H1 (cell line): ENCODE data around the gene MATK. TPM values are rescaled to one million over a fixed set of nuclear protein-coding genes. Genes with fewer than 3 reads are reported as not detected.

Source experiments
- CTCF ChIA-PET: fragments of 300-600 bp; sonication (Branson Sonifier 250); formaldehyde crosslinking; loops from one replicate; lab custom pipeline; 2021; ENCODE audit not compliant: partially characterized antibody; lab: Charles Lee
- POLR2A ChIA-PET: fragments of 300-600 bp; sonication (Branson Sonifier 250); formaldehyde crosslinking; loops from one replicate; lab custom pipeline; 2021; ENCODE audit warnings: inconsistent platforms; ENCODE audit not compliant: partially characterized antibody; lab: Charles Lee
- DNase-seq, 2 experiments: peaks; one replicate each; pipeline versions ENCODE4 v3.0.0 to v3.0.0-alpha.2; 2010 to 2022; ENCODE audit warnings: low spot score in 2 of 2, low read depth in 1 of 2, mixed read lengths in 1 of 2
- FAIRE-seq: peaks from 2 replicates; lab custom pipeline; 2011; peaks lifted over from hg19 to GRCh38; lab: Jason Lieb, UNC
- H2AFZ ChIP-seq: 2 replicates; pipeline ENCODE4 v1.8.1; 2012; ENCODE audit warnings: low read length, inconsistent platforms
- H2AK5ac ChIP-seq: 2 replicates; pipeline ENCODE4 v1.6.1; 2013; ENCODE audit warnings: low read depth, low read length
- H2BK120ac ChIP-seq: replicated peaks from 2 replicates; pipeline ENCODE3; 2013; ENCODE audit warnings: low read depth, low read length, inconsistent platforms
- H2BK12ac ChIP-seq: 2 replicates; pipeline ENCODE4 v1.6.1; 2013; ENCODE audit warnings: low read depth, low read length
- H2BK15ac ChIP-seq: 2 replicates; pipeline ENCODE4 v1.6.1; 2013; ENCODE audit warnings: low read length
- H2BK20ac ChIP-seq: 2 replicates; pipeline ENCODE4 v1.6.1; 2013; ENCODE audit warnings: low read length
- H2BK5ac ChIP-seq: 2 replicates; pipeline ENCODE4 v1.6.1; 2013; ENCODE audit warnings: low read depth, low read length
- H3K14ac ChIP-seq: 2 replicates; pipeline ENCODE4 v1.6.1; 2013; ENCODE audit warnings: inconsistent platforms; ENCODE audit not compliant: insufficient read length
- H3K18ac ChIP-seq: 2 replicates; pipeline ENCODE4 v1.6.1; 2013; ENCODE audit warnings: low read length; ENCODE audit errors: extremely low read depth
- H3K23ac ChIP-seq: 2 replicates; pipeline ENCODE4 v1.6.1; 2013; ENCODE audit warnings: inconsistent platforms; ENCODE audit not compliant: insufficient read length
- H3K23me2 ChIP-seq: 2 replicates; pipeline ENCODE4 v1.6.1; 2013; ENCODE audit warnings: low read depth, low read length
- H3K27ac ChIP-seq: 2 replicates; pipeline ENCODE4 v1.6.1; 2011; ENCODE audit warnings: low read depth, low read length, inconsistent platforms
- H3K27me3 ChIP-seq, 4 experiments: replicated peaks in 1 of 4; 1 replicate in 1 of 4; 2 replicates in 3 of 4; pipeline versions ENCODE4 v1.6.1 to v1.8.1; 2011 to 2013; ENCODE audit warnings: low read length in 3 of 4, mild to moderate bottlenecking in 3 of 4, inconsistent platforms in 2 of 4, mixed read lengths in 2 of 4, moderate library complexity in 1 of 4; ENCODE audit not compliant: control insufficient read depth in 3 of 4, insufficient read depth in 3 of 4; ENCODE audit errors: extremely low read depth in 1 of 4
- H3K36me3 ChIP-seq, 4 experiments: 2 replicates each; pipeline versions ENCODE4 v1.6.1 to v1.8.1; 2011 to 2013; ENCODE audit warnings: mild to moderate bottlenecking in 4 of 4, low read length in 3 of 4, moderate library complexity in 2 of 4, control low read depth in 1 of 4, inconsistent platforms in 1 of 4; ENCODE audit not compliant: insufficient read depth in 4 of 4, control insufficient read depth in 2 of 4
- H3K4ac ChIP-seq: replicated peaks from 2 replicates; pipeline ENCODE3; 2013; ENCODE audit warnings: low read length, low read depth, mixed read lengths, inconsistent platforms; ENCODE audit not compliant: insufficient read length
- H3K4me1 ChIP-seq, 4 experiments: replicated peaks in 1 of 4; 1 replicate in 1 of 4; 2 replicates in 3 of 4; pipeline versions ENCODE4 v1.6.1 to v1.8.1; 2011 to 2013; ENCODE audit warnings: low read length in 3 of 4, inconsistent platforms in 2 of 4, mixed read lengths in 1 of 4; ENCODE audit not compliant: insufficient read depth in 4 of 4, control insufficient read depth in 3 of 4
- H3K4me2 ChIP-seq, 2 experiments: 2 replicates each; pipeline versions ENCODE4 v1.6.1 to v1.8.1; 2011 to 2013; ENCODE audit warnings: low read depth in 2 of 2, low read length in 2 of 2, control low read depth in 1 of 2, inconsistent platforms in 1 of 2, mild to moderate bottlenecking in 1 of 2; ENCODE audit not compliant: insufficient read depth in 1 of 2
- H3K4me3 ChIP-seq, 4 experiments: fragments of 200-600, 300-600 bp in 1 of 4; sonication (generic), shearing (Covaris generic), sonication (Bioruptor Twin) in 1 of 4; 2 replicates each; pipeline versions ENCODE4 v1.5.1 to v1.8.1; 2011 to 2016; ENCODE audit warnings: low read length in 4 of 4, low read depth in 3 of 4, control low read depth in 2 of 4, inconsistent platforms in 2 of 4, mild to moderate bottlenecking in 2 of 4, mixed read lengths in 1 of 4, moderate library complexity in 1 of 4; ENCODE audit not compliant: insufficient read depth in 2 of 4; ENCODE audit errors: extremely low read depth in 1 of 4
- H3K56ac ChIP-seq: replicated peaks from 2 replicates; pipeline ENCODE3; 2013; ENCODE audit warnings: low read depth, mild to moderate bottlenecking, mixed read lengths, low read length, inconsistent platforms; ENCODE audit not compliant: insufficient read length
- H3K79me1 ChIP-seq: 2 replicates; pipeline ENCODE4 v1.6.1; 2013; ENCODE audit warnings: low read depth, low read length, control low read depth
- H3K79me2 ChIP-seq, 2 experiments: 2 replicates each; pipeline versions ENCODE4 v1.6.1 to v1.8.1; 2012 to 2013; ENCODE audit warnings: low read length in 2 of 2, mild to moderate bottlenecking in 2 of 2, inconsistent platforms in 1 of 2; ENCODE audit not compliant: insufficient read depth in 2 of 2, control insufficient read depth in 1 of 2
- H3K9ac ChIP-seq, 4 experiments: replicated peaks in 1 of 4; 1 replicate in 1 of 4; 2 replicates in 3 of 4; pipeline versions ENCODE4 v1.6.1 to v1.8.1; 2011 to 2013; ENCODE audit warnings: low read depth in 3 of 4, low read length in 3 of 4, control low read depth in 2 of 4, mild to moderate bottlenecking in 2 of 4, moderate library complexity in 2 of 4, inconsistent platforms in 1 of 4; ENCODE audit errors: extremely low read depth in 1 of 4
- H3K9me3 ChIP-seq, 2 experiments: 2 replicates each; pipeline versions ENCODE4 v1.6.1 to v1.8.1; 2012 to 2013; ENCODE audit warnings: mild to moderate bottlenecking in 2 of 2, moderate library complexity in 2 of 2, control low read depth in 1 of 2, inconsistent platforms in 1 of 2, low read depth in 1 of 2, low read length in 1 of 2, mixed read lengths in 1 of 2; ENCODE audit not compliant: insufficient read depth in 2 of 2
- H4K20me1 ChIP-seq, 2 experiments: replicated peaks in 1 of 2; 2 replicates each; pipeline versions ENCODE3 to v1.8.1; 2011 to 2013; ENCODE audit warnings: inconsistent platforms in 2 of 2, low read length in 2 of 2, mild to moderate bottlenecking in 1 of 2; ENCODE audit not compliant: insufficient read depth in 2 of 2, control insufficient read depth in 1 of 2
- H4K5ac ChIP-seq: 2 replicates; pipeline ENCODE4 v1.6.1; 2013; ENCODE audit warnings: low read length, low read depth, mixed read lengths, inconsistent platforms; ENCODE audit not compliant: insufficient read length
- H4K8ac ChIP-seq: 2 replicates; pipeline ENCODE4 v1.8.0; 2013; ENCODE audit warnings: mild to moderate bottlenecking, moderate library complexity, low read length, inconsistent platforms; ENCODE audit not compliant: insufficient read depth; ENCODE audit errors: extremely low read depth
- H4K91ac ChIP-seq: replicated peaks from 2 replicates; pipeline ENCODE3; 2013; ENCODE audit warnings: low read length, mixed read lengths, inconsistent platforms; ENCODE audit not compliant: insufficient read length
- CHD1 ChIP-seq: IDR thresholded peaks from 2 replicates; pipeline ENCODE4 v1.6.1; 2012; ENCODE audit warnings: low read depth, low read length, improper control_type of control experiment
- GABPA ChIP-seq: IDR thresholded peaks from 2 replicates; pipeline ENCODE4 v1.6.1; 2011; ENCODE audit warnings: mild to moderate bottlenecking, low read length, moderate library complexity, borderline replicate concordance; ENCODE audit not compliant: insufficient read depth
- HDAC2 ChIP-seq, 2 experiments: fragments of 300-600 bp in 1 of 2; sonication (generic) in 1 of 2; IDR thresholded peaks; 2 replicates each; pipeline ENCODE4 v1.6.1; 2011 to 2012; ENCODE audit warnings: low read depth in 2 of 2, low read length in 2 of 2, mild to moderate bottlenecking in 2 of 2, moderate library complexity in 2 of 2, borderline replicate concordance in 1 of 2, inconsistent platforms in 1 of 2
- POLR2AphosphoS5 ChIP-seq: IDR thresholded peaks from 2 replicates; pipeline ENCODE4 v1.6.1; 2011; ENCODE audit warnings: low read depth, low read length
- SAP30 ChIP-seq: fragments of 300-600 bp; sonication (generic); IDR thresholded peaks from 2 replicates; pipeline ENCODE4 v1.7.1; 2012; ENCODE audit warnings: low read length, moderate library complexity, mild to moderate bottlenecking, inconsistent platforms; ENCODE audit not compliant: insufficient read depth, insufficient replicate concordance
- SIX5 ChIP-seq: IDR thresholded peaks from 2 replicates; pipeline ENCODE4 v1.6.1; 2011; ENCODE audit warnings: mild to moderate bottlenecking, low read depth, low read length
- SP4 ChIP-seq: IDR thresholded peaks from 2 replicates; pipeline ENCODE4 v1.6.1; 2012; ENCODE audit warnings: low read length, inconsistent platforms
- YY1 ChIP-seq: IDR thresholded peaks from 2 replicates; pipeline ENCODE4 v1.6.1; 2011; ENCODE audit warnings: low read depth, mild to moderate bottlenecking, low read length
- whole genome bisulfite sequencing, 2 experiments: shearing (Covaris generic) in 1 of 2; methylation state at CpG; one replicate each; pipeline versions ENCODE4 v1.1.6 to v1.1.7; 2013 to 2015; ENCODE audit warnings: low lambda C conversion rate in 2 of 2, mixed read lengths in 2 of 2, inconsistent platforms in 1 of 2, low coverage in 1 of 2, missing lambda C conversion rate in 1 of 2; ENCODE audit not compliant: insufficient replicate concordance in 2 of 2, insufficient coverage in 1 of 2, insufficient read length in 1 of 2; ENCODE audit errors: extremely low coverage in 1 of 2, missing lambda C conversion rate in 1 of 2; 5-methylcytosine and 5-hydroxymethylcytosine counted together
- polyA plus RNA-seq, 7 experiments: library from polyadenylated mRNA; depleted of rRNA in 3 of 7; stranded (reverse) in 5 of 7; unstranded in 2 of 7; fragments of >200 nt in 5 of 7; fragments of 200-250 nt in 2 of 7; gene quantifications; 1 replicate in 5 of 7; 2 replicates in 1 of 7; 4 replicates in 1 of 7; pipeline versions ENCODE4 v1.2.1 to v1.2.3, GENCODE V29; 2011 to 2013; ENCODE audit warnings: missing spikeins in 2 of 7, mixed read lengths in 2 of 7
- total RNA-seq: library from RNA; stranded (reverse); fragmentation: NEBNext Ultra II Directional; extraction: Animal tissue kit (Norgen Biotek cat#: 25700); gene quantifications from 2 replicates; pipeline ENCODE4 v1.2.1, GENCODE V29; 2021
- TF ChIP-seq, protein P1 (sequence below): IDR thresholded peaks from 2 replicates; pipeline ENCODE4 v1.6.1; 2011; ENCODE audit warnings: low read depth, mild to moderate bottlenecking, low read length; ENCODE audit not compliant: insufficient read depth

The MATK gene
- total and polyA plus RNA-seq, 2 of the 8 experiments (the other 6 are each of a cell fraction or from before 2014, with no cell fraction given) = 20.5 to 21.4 TPM

- Histone ChIP-seq H2BK12ac (no peak overlapping the region), H3K23ac (no peak overlapping the region), H3K9ac (no peak overlapping the region), H2BK5ac (no peak overlapping the region), H3K27ac (no peak overlapping the region), H3K36me3 (no peaks in the 10 kb centered on the region), H2AFZ (no peak overlapping the region), H3K4me1 (no peaks in the 10 kb centered on the region), H3K27me3 (no peaks in the 10 kb centered on the region; a peak in 1 of 7 replicates), H3K4me3 (no peak overlapping the region), H4K8ac (no peak overlapping the region; the same call in 1 of the 2 replicates), H3K18ac (no peak overlapping the region), H3K4ac (no peak overlapping the region), H3K79me1 (no peaks in the 10 kb centered on the region), H2AK5ac (no peak overlapping the region), H2BK20ac (no peak overlapping the region), H3K23me2 (peaks cover 2% of the 10 kb centered on the region; the same call in 1 of the 2 replicates), H2BK120ac (no peak overlapping the region), H4K20me1 (peaks cover 0 to 3% of the 10 kb centered on the region in 2 experiments), H3K79me2 (no peaks in the 10 kb centered on the region), H3K9me3 (peaks cover 6 to 11% of the 10 kb centered on the region in 2 experiments), H3K56ac (no peak overlapping the region), H4K91ac (no peak overlapping the region), H4K5ac (no peak overlapping the region), H3K14ac (no peak overlapping the region), H2BK15ac (no peak overlapping the region), H3K4me2 (no peak overlapping the region)
- ChIA-PET POLR2A (interaction anchor here (0.6 to 0.8 kb wide), 2 partner anchors 98 to 119 kb away, joined by 3 read pairs; partner anchors contain the start of gene NMRK2), CTCF (interaction anchor here (0.7 to 2.1 kb wide), 3 partner anchors 13 to 58 kb away, joined by 3 to 8 read pairs (median 6); no protein-coding TSS in a partner anchor)
- no peak for DNase-seq
- WGBS, 2 experiments = 88% methylated on average over 28 of the region's 35 CpGs; no CpG with 5 or more reads in 1 of the 2 experiments
- FAIRE-seq = no peak
- TF ChIP-seq SIX5 (no peak), HDAC2 (IDR thresholded peaks at IDR 0.05; ENCODE audit: borderline replicate concordance in 1 of 2, low read depth in 2 of 2, low read length in 2 of 2) (no peak), SP4 (no peak), POLR2AphosphoS5 (no peak), CHD1 (no peak), GABPA (no peak), SAP30 (no peak), YY1 (no peak)
- TF ChIP-seq, protein P1, sequence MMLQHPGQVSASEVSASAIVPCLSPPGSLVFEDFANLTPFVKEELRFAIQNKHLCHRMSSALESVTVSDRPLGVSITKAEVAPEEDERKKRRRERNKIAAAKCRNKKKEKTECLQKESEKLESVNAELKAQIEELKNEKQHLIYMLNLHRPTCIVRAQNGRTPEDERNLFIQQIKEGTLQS = no peak
Observed at GRCh38 chr19:3834349-3835054, 48.3 kb upstream of the MATK start.
